HepG2 (cell line): ENCODE data around the gene SUN5. TPM values are rescaled to one million over a fixed set of nuclear protein-coding genes. Genes with fewer than 3 reads are reported as not detected.

ENCODE experiments used
- BORCS8-MEF2B ChIP-seq: sonication (generic); formaldehyde crosslinking; IDR thresholded peaks from 2 replicates; pipeline ENCODE4 v1.8.0; 2022; ENCODE audit warnings: mild to moderate bottlenecking, missing genetic modification reagents
- ELF1 ChIP-seq: sonication (generic); formaldehyde crosslinking; IDR thresholded peaks from 2 replicates; pipeline ENCODE4 v1.4.0; 2020; ENCODE audit warnings: missing genetic modification reagents
- FOXA1 ChIP-seq, 2 experiments: fragments of 450-650 bp in 1 of 2; sonication (generic) in 1 of 2; formaldehyde crosslinking in 1 of 2; IDR thresholded peaks; 2 replicates each; pipeline versions ENCODE4 v1.4.0 to v1.6.1; 2016 to 2020; ENCODE audit warnings: missing genetic modification reagents in 1 of 2
- HNF4A ChIP-seq: sonication (generic); formaldehyde crosslinking; IDR thresholded peaks from 2 replicates; pipeline ENCODE4 v1.4.0; 2020; ENCODE audit warnings: missing genetic modification reagents
- HNF4G ChIP-seq, 2 experiments: sonication (generic) in 1 of 2; formaldehyde crosslinking in 1 of 2; IDR thresholded peaks; 2 replicates each; pipeline versions ENCODE4 v1.4.0 to v1.6.1; 2011 to 2020; ENCODE audit warnings: borderline replicate concordance in 2 of 2, low read depth in 2 of 2, mild to moderate bottlenecking in 2 of 2, low read length in 1 of 2, missing genetic modification reagents in 1 of 2, moderate library complexity in 1 of 2
- IKZF1 ChIP-seq: fragments of 450-650 bp; IDR thresholded peaks from 2 replicates; pipeline ENCODE4 v1.7.1; 2016
- KAT2B ChIP-seq: fragments of 150-350 bp; IDR thresholded peaks from 2 replicates; pipeline ENCODE4 v1.6.1; 2014; ENCODE audit warnings: low read depth, low read length, borderline replicate concordance
- MAX ChIP-seq: IDR thresholded peaks from 2 replicates; pipeline ENCODE4 v1.6.1; 2012; ENCODE audit warnings: inconsistent platforms
- NFE2L1 ChIP-seq: sonication (generic); formaldehyde crosslinking; IDR thresholded peaks from 2 replicates; pipeline ENCODE4 v1.4.0; 2020; ENCODE audit warnings: missing genetic modification reagents, mild to moderate bottlenecking, borderline replicate concordance
- PAF1 ChIP-seq: IDR thresholded peaks from 2 replicates; pipeline ENCODE4 v1.6.1; 2016; ENCODE audit warnings: missing genetic modification reagents, missing compliant biosample characterization
- PRDM4 ChIP-seq: sonication (generic); formaldehyde crosslinking; IDR thresholded peaks from 2 replicates; pipeline ENCODE4 v1.9.0; 2021; ENCODE audit warnings: missing genetic modification reagents, borderline replicate concordance
- RBFOX2 ChIP-seq: fragments of 200-400 bp; formaldehyde crosslinking; IDR thresholded peaks from 2 replicates; pipeline ENCODE4 v1.6.1; 2017; ENCODE audit warnings: low read depth, mild to moderate bottlenecking, low read length
- RBM39 ChIP-seq: fragments of 200-400 bp; formaldehyde crosslinking; IDR thresholded peaks from one replicate; pipeline ENCODE4 v1.6.1; 2018; ENCODE audit warnings: antibody characterized with exemption, mild to moderate bottlenecking, low read depth, low read length; ENCODE audit not compliant: poor library complexity, severe bottlenecking
- SNAPC5 ChIP-seq: sonication (generic); formaldehyde crosslinking; IDR thresholded peaks from 2 replicates; pipeline ENCODE4 v1.8.1; 2023; ENCODE audit warnings: mild to moderate bottlenecking, missing genetic modification reagents, borderline replicate concordance
- TRIM22 ChIP-seq: fragments of 450-650 bp; IDR thresholded peaks from 2 replicates; pipeline ENCODE4 v1.6.1; 2017
- ZHX1 ChIP-seq: sonication (generic); formaldehyde crosslinking; IDR thresholded peaks from 2 replicates; pipeline ENCODE4 v1.8.1; 2022; ENCODE audit warnings: low read depth, mild to moderate bottlenecking, missing genetic modification reagents
- ZNF547 ChIP-seq: sonication (generic); formaldehyde crosslinking; IDR thresholded peaks from 2 replicates; pipeline ENCODE4 v1.5.1; 2020; ENCODE audit warnings: mild to moderate bottlenecking, missing genetic modification reagents
- ZNF597 ChIP-seq: sonication (generic); formaldehyde crosslinking; IDR thresholded peaks from 2 replicates; pipeline ENCODE4 v1.5.0; 2020; ENCODE audit warnings: missing genetic modification reagents
- ZNF746 ChIP-seq: sonication (generic); formaldehyde crosslinking; IDR thresholded peaks from 2 replicates; pipeline ENCODE4 v1.8.0; 2022; ENCODE audit warnings: mild to moderate bottlenecking, missing genetic modification reagents
- ZNF761 ChIP-seq: sonication (generic); formaldehyde crosslinking; conservative IDR thresholded peaks from 2 replicates; pipeline ENCODE4 v1.4.0; 2020; ENCODE audit warnings: mild to moderate bottlenecking, missing genetic modification reagents
- polyA plus RNA-seq, 8 experiments: library from polyadenylated mRNA; depleted of rRNA in 3 of 8; stranded (reverse) in 7 of 8; unstranded in 1 of 8; fragments of >200 nt; fragmentation: Illumina TruSeq in 4 of 8; extraction: Trizol in 4 of 8; gene quantifications; 2 replicates each; pipeline versions ENCODE4 v1.2.1 to v1.2.3, GENCODE V29; 2011 to 2016; ENCODE audit warnings: low read depth in 4 of 8, missing spikeins in 1 of 8, mixed read lengths in 1 of 8; ENCODE audit not compliant: insufficient read depth in 1 of 8
- total RNA-seq, 5 experiments: library from RNA; depleted of rRNA; stranded (reverse); fragments of >200 nt; fragmentation: Illumina TruSeq; extraction: Trizol; gene quantifications; 2 replicates each; pipeline ENCODE4 v1.2.3, GENCODE V29; 2016; ENCODE audit warnings: low read depth in 1 of 5

The SUN5 gene
- total and polyA plus RNA-seq, 2 of the 13 experiments (the other 11 are each of a cell fraction or from before 2014, with no cell fraction given), result not detected

- TF ChIP-seq HNF4G (IDR thresholded peaks at IDR 0.05; ENCODE audit: borderline replicate concordance, low read depth, low read length) (no peak), HNF4G (CRISPR knock-in tag; IDR thresholded peaks at IDR 0.05; ENCODE audit: borderline replicate concordance, low read depth) (no peak), PRDM4 (no peak), KAT2B (no peak), BORCS8-MEF2B (no peak), IKZF1 (no peak), HNF4A (CRISPR knock-in tag) (no peak), RBFOX2 (peak; percentile 76), ZNF746 (CRISPR knock-in tag) (no peak), TRIM22 (no peak), PAF1 (peak; percentile 89; the same call in 1 of the 2 replicates), ZNF761 (CRISPR knock-in tag) (0 out of 2 replicates have a peak, but pooled peaks have one; percentile 18), ZHX1 (no peak), SNAPC5 (CRISPR knock-in tag) (no peak), ELF1 (CRISPR knock-in tag) (no peak), MAX (no peak), FOXA1 (IDR thresholded peaks at IDR 0.05) (no peak), FOXA1 (CRISPR knock-in tag; IDR thresholded peaks at IDR 0.05) (no peak), ZNF597 (no peak), RBM39 (no peak), NFE2L1 (CRISPR knock-in tag) (no peak), ZNF547 (CRISPR knock-in tag) (no peak)
These were observed 19.4 kb upstream of the SUN5 start (continued) for GRCh38 chr20:33023439-33024242.
